Measurements from ENCODE around the gene RPL7L1. TPM values are rescaled to one million over a fixed set of nuclear protein-coding genes. Genes with fewer than 3 reads are reported as not detected.

Gene RPL7L1
- total RNA-seq, 1 donor from 2014 or later = 77.3 TPM

DNA sequence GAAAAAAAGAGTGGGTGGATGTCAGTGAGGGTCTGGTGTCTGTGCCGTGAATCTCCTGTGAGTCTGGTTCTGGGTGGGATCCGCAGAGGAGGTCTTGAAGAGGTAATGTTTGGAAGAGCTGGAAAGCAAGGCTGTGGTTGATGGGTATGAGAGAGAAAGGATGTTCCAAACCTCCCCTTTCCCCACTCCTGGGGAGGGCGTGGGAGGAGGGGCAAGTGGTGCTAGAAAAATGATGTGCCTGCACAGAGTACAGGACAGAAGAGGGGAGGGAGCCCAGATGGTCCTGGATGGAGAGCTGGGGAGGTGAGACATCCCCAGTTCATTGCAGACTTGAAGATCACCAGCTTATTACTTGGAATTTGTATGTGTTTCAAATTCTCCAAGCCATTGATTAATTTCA, 53.0 kb downstream of the RPL7L1 start:
- no peak for DNase-seq (ENCODE audit: low spot score)

GRCh38 chr6:42933205-42933604, 53.8 kb downstream of the RPL7L1 start:
- DNase-seq (ENCODE audit: low spot score) = no peak

- DNase-seq (ENCODE audit: low spot score) = no peak
Observed at GRCh38 chr6:42935322-42935721, 55.9 kb downstream of the RPL7L1 start.

- no peak for DNase-seq (ENCODE audit: low spot score)
Observed at GRCh38 chr6:42936398-42936797, 57.0 kb downstream of the RPL7L1 start.

DNA sequence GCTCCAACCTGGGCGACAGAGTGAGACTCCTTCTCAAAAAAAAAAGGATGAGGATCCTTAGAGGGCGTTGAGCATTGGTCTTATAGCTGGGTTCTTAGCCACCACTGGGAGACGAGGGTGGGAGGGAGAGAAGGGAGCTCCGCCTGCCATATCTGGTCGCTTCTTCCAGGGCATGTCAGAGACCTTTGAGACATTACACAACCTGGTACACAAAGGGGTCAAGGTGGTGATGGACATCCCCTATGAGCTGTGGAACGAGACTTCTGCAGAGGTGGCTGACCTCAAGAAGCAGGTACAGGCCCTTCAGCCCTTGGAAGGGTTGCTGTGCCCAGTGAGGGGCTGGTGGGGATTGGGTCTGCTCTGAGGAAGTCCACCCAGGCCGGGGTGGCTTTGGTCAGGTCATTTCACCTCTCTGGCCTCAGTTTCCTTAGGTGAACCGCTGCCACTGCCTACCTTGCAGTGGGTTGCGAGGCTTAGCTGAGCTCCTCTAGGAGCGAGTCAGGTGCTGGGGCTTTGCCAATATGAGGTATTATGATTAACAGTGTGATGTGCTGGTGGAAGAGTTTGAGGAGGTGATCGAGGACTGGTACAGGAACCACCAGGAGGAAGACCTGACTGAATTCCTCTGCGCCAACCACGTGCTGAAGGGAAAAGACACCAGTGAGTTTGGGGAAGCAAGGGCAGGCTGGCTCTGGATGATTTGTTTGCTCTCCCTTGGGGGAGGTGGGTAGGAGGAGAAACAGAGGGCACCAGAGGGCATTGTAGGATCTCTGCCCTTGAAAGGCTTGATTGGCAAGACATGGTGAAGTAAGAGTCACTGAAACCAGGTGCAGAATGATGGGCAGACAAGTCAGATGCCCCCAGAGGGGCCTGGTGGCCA, 58.4 kb downstream of the RPL7L1 start:
- DNase-seq (ENCODE audit: low spot score) = no peak

DNA sequence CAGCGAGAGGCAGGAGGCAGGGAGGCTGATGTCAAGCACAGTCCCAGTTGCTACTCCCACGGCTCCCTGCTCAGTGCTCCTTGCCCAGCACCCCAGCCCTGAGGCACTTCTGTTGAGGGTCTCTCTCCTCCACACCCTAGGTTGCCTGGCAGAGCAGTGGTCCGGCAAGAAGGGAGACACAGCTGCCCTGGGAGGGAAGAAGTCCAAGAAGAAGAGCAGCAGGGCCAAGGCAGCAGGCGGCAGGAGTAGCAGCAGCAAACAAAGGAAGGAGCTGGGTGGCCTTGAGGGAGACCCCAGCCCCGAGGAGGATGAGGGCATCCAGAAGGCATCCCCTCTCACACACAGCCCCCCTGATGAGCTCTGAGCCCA, 59.0 kb downstream of the RPL7L1 start:
- no peak for DNase-seq (ENCODE audit: low spot score)

- DNase-seq (ENCODE audit: low spot score) = no peak
Observed at GRCh38 chr6:42938987-42939809, 59.8 kb downstream of the RPL7L1 start.

Other genes starting within 250 kb of the RPL7L1 start
- 1.4 TPM for gene PRPH2, start 157.0 kb upstream of the RPL7L1 start, total RNA-seq (ENCODE audit: insufficient read depth, low replicate concordance)
- gene TBCC, start 133.5 kb upstream of the RPL7L1 start, total RNA-seq (ENCODE audit: insufficient read depth, low replicate concordance) = 29.4 TPM
- 10.8 TPM for gene BICRAL, start 97.6 kb upstream of the RPL7L1 start, total RNA-seq (ENCODE audit: insufficient read depth, low replicate concordance)
- 2.6 TPM for gene PTCRA, start 36.4 kb downstream of the RPL7L1 start, total RNA-seq (ENCODE audit: insufficient read depth, low replicate concordance)
- 14.4 TPM for gene CNPY3, start 49.9 kb downstream of the RPL7L1 start, total RNA-seq (ENCODE audit: insufficient read depth, low replicate concordance)
- gene GNMT, start 81.1 kb downstream of the RPL7L1 start, total RNA-seq (ENCODE audit: insufficient read depth, low replicate concordance) = not detected
- gene PEX6, start 99.6 kb downstream of the RPL7L1 start, total RNA-seq (ENCODE audit: insufficient read depth, low replicate concordance) = 9.4 TPM
- 26.7 TPM for gene PPP2R5D, start 105.0 kb downstream of the RPL7L1 start, total RNA-seq (ENCODE audit: insufficient read depth, low replicate concordance)
- 56.1 TPM for gene MEA1, start 134.3 kb downstream of the RPL7L1 start, total RNA-seq (ENCODE audit: insufficient read depth, low replicate concordance)
- gene KLHDC3, start 134.6 kb downstream of the RPL7L1 start, total RNA-seq (ENCODE audit: insufficient read depth, low replicate concordance) = 135 TPM
- 26.2 TPM for gene RRP36, start 142.0 kb downstream of the RPL7L1 start, total RNA-seq (ENCODE audit: insufficient read depth, low replicate concordance)
- 27.0 TPM for gene CUL7, start 174.2 kb downstream of the RPL7L1 start, total RNA-seq (ENCODE audit: insufficient read depth, low replicate concordance)
- 12.8 TPM for gene MRPL2, start 179.8 kb downstream of the RPL7L1 start, total RNA-seq (ENCODE audit: insufficient read depth, low replicate concordance)
- 14.4 TPM for gene KLC4, start 180.0 kb downstream of the RPL7L1 start, total RNA-seq (ENCODE audit: insufficient read depth, low replicate concordance)
- gene PTK7, start 196.7 kb downstream of the RPL7L1 start, total RNA-seq (ENCODE audit: insufficient read depth, low replicate concordance) = 196 TPM